ENCODE data around the gene KRT72. TPM values are rescaled to one million over a fixed set of nuclear protein-coding genes. Genes with fewer than 3 reads are reported as not detected.
A peak's percentile ranks its signal among the peaks of the same experiment; 100 is the strongest.
"Not testable (repeated sequence)": the region's sequence is repeated elsewhere in the genome, so short reads cannot be mapped to it uniquely, and the experiment has no call there.

The KRT72 gene
- polyA plus RNA-seq, 4 donors, result 3.2 to 24.6 (median 9.8) TPM; not detected in 1

GRCh38 chr12:52598966-52599365 lies 2.3 kb downstream of the KRT72 start:
- Histone ChIP-seq H3K27me3 (ENCODE audit: control insufficient read depth in 3 of 3, insufficient read depth in 3 of 3, low read length in 3 of 3) (peaks cover 3 to 58% (median 20%) of the 10 kb centered on the region in 3 donors), H3K27ac (ENCODE audit: low read depth in 1 of 3, low read length in 2 of 3) (no peak overlapping the region), H3K4me1 (ENCODE audit: control insufficient read depth in 3 of 3, insufficient read depth in 2 of 3, low read depth in 1 of 3, low read length in 2 of 3) (no peaks in the 10 kb centered on the region), H3K9me3 (ENCODE audit: control insufficient read depth in 2 of 2, insufficient read depth in 1 of 2, low read depth in 1 of 2, low read length in 1 of 2) (peaks cover 0 to 2% of the 10 kb centered on the region in 2 donors), H3K36me3 (ENCODE audit: control insufficient read depth in 3 of 3, insufficient read depth in 2 of 3, low read depth in 1 of 3, low read length in 3 of 3) (no peaks in the 10 kb centered on the region), H3K4me3 (ENCODE audit: low read depth in 1 of 3, low read length in 3 of 3) (no peak overlapping the region)
- FAIRE-seq (no peak), DNase-seq (no peak)
- WGBS, 3 donors, result 79 to 91% (median 91%) methylated on average over 5 of the region's 5 CpGs

GRCh38 chr12:52594237-52594636 lies 7.0 kb downstream of the KRT72 start:
- FAIRE-seq; H3K27ac ChIP-seq (ENCODE audit: low read depth in 1 of 3, low read length in 2 of 3); H3K36me3 ChIP-seq (ENCODE audit: control insufficient read depth in 3 of 3, insufficient read depth in 2 of 3, low read depth in 1 of 3, low read length in 3 of 3); H3K4me3 ChIP-seq (ENCODE audit: low read depth in 1 of 3, low read length in 3 of 3); DNase-seq; H3K9me3 ChIP-seq (ENCODE audit: control insufficient read depth in 2 of 2, insufficient read depth in 1 of 2, low read depth in 1 of 2, low read length in 1 of 2); H3K4me1 ChIP-seq (ENCODE audit: control insufficient read depth in 3 of 3, insufficient read depth in 2 of 3, low read depth in 1 of 3, low read length in 2 of 3): not testable (repeated sequence)
- 91 to 96% (median 91%) methylated on average over 4 of the region's 4 CpGs for WGBS, 3 donors
- H3K27me3 ChIP-seq (ENCODE audit: control insufficient read depth in 3 of 3, insufficient read depth in 3 of 3, low read length in 3 of 3), result peaks cover 0 to 19% (median 5%) of the 10 kb centered on the region in 3 donors

- no peaks in the 10 kb centered on the region for H3K36me3 ChIP-seq (ENCODE audit: control insufficient read depth in 3 of 3, insufficient read depth in 2 of 3, low read depth in 1 of 3, low read length in 3 of 3)
- no peaks in the 10 kb centered on the region for H3K9me3 ChIP-seq (ENCODE audit: control insufficient read depth in 2 of 2, insufficient read depth in 1 of 2, low read depth in 1 of 2, low read length in 1 of 2)
- whole genome bisulfite sequencing, 3 donors, result 83 to 90% (median 90%) methylated on average over 11 of the region's 11 CpGs
- no peaks in the 10 kb centered on the region for H3K4me1 ChIP-seq (ENCODE audit: control insufficient read depth in 3 of 3, insufficient read depth in 2 of 3, low read depth in 1 of 3, low read length in 2 of 3)
- peaks cover 0 to 12% (median 2%) of the 10 kb centered on the region in 3 donors for H3K27me3 ChIP-seq (ENCODE audit: control insufficient read depth in 3 of 3, insufficient read depth in 3 of 3, low read length in 3 of 3)
- DNase-seq (no peak), FAIRE-seq (no peak)
- H3K4me3 ChIP-seq (ENCODE audit: low read depth in 1 of 3, low read length in 3 of 3), result no peak overlapping the region
- no peak overlapping the region for H3K27ac ChIP-seq (ENCODE audit: low read depth in 1 of 3, low read length in 2 of 3)
These were observed 9.7 kb downstream of the KRT72 start for GRCh38 chr12:52591521-52591920.

GRCh38 chr12:52590021-52590420 lies 11.2 kb downstream of the KRT72 start:
- 80 to 89% (median 87%) methylated on average over 6 of the region's 6 CpGs for WGBS, 3 donors
- DNase-seq, result no peak
- Histone ChIP-seq H3K27me3 (ENCODE audit: control insufficient read depth in 3 of 3, insufficient read depth in 3 of 3, low read length in 3 of 3) (peaks cover 0 to 12% (median 2%) of the 10 kb centered on the region in 3 donors), H3K4me1 (ENCODE audit: control insufficient read depth in 3 of 3, insufficient read depth in 2 of 3, low read depth in 1 of 3, low read length in 2 of 3) (no peaks in the 10 kb centered on the region), H3K36me3 (ENCODE audit: control insufficient read depth in 3 of 3, insufficient read depth in 2 of 3, low read depth in 1 of 3, low read length in 3 of 3) (no peaks in the 10 kb centered on the region), H3K27ac (ENCODE audit: low read depth in 1 of 3, low read length in 2 of 3) (no peak overlapping the region), H3K4me3 (ENCODE audit: low read depth in 1 of 3, low read length in 3 of 3) (no peak overlapping the region), H3K9me3 (ENCODE audit: control insufficient read depth in 2 of 2, insufficient read depth in 1 of 2, low read depth in 1 of 2, low read length in 1 of 2) (no peaks in the 10 kb centered on the region)
- no peak for FAIRE-seq

GRCh38 chr12:52587563-52587962 lies 13.7 kb downstream of the KRT72 start:
- no peak overlapping the region for H3K4me3 ChIP-seq (ENCODE audit: low read depth in 1 of 3, low read length in 3 of 3)
- DNase-seq (no peak), FAIRE-seq (no peak)
- H3K27me3 ChIP-seq (ENCODE audit: control insufficient read depth in 3 of 3, insufficient read depth in 3 of 3, low read length in 3 of 3), result peaks cover 0 to 7% (median 2%) of the 10 kb centered on the region in 3 donors
- 82 to 91% (median 88%) methylated on average over 17 of the region's 17 CpGs for WGBS, 3 donors
- H3K4me1 ChIP-seq (ENCODE audit: control insufficient read depth in 3 of 3, insufficient read depth in 2 of 3, low read depth in 1 of 3, low read length in 2 of 3), result no peaks in the 10 kb centered on the region
- H3K36me3 ChIP-seq (ENCODE audit: control insufficient read depth in 3 of 3, insufficient read depth in 2 of 3, low read depth in 1 of 3, low read length in 3 of 3), result no peaks in the 10 kb centered on the region
- no peaks in the 10 kb centered on the region for H3K9me3 ChIP-seq (ENCODE audit: control insufficient read depth in 2 of 2, insufficient read depth in 1 of 2, low read depth in 1 of 2, low read length in 1 of 2)
- H3K27ac ChIP-seq (ENCODE audit: low read depth in 1 of 3, low read length in 2 of 3), result no peak overlapping the region

GRCh38 chr12:52585946-52586345 lies 15.3 kb downstream of the KRT72 start:
- DNase-seq (no peak), FAIRE-seq (no peak)
- WGBS, 3 donors, result 55 to 71% (median 64%) methylated on average over 9 of the region's 9 CpGs
- H3K27me3 ChIP-seq (ENCODE audit: control insufficient read depth in 3 of 3, insufficient read depth in 3 of 3, low read length in 3 of 3), result peaks cover 0 to 7% (median 2%) of the 10 kb centered on the region in 3 donors
- H3K4me1 ChIP-seq (ENCODE audit: control insufficient read depth in 3 of 3, insufficient read depth in 2 of 3, low read depth in 1 of 3, low read length in 2 of 3), result no peaks in the 10 kb centered on the region
- no peak overlapping the region for H3K27ac ChIP-seq (ENCODE audit: low read depth in 1 of 3, low read length in 2 of 3)
- no peaks in the 10 kb centered on the region for H3K9me3 ChIP-seq (ENCODE audit: control insufficient read depth in 2 of 2, insufficient read depth in 1 of 2, low read depth in 1 of 2, low read length in 1 of 2)
- H3K36me3 ChIP-seq (ENCODE audit: control insufficient read depth in 3 of 3, insufficient read depth in 2 of 3, low read depth in 1 of 3, low read length in 3 of 3), result no peaks in the 10 kb centered on the region
- no peak overlapping the region for H3K4me3 ChIP-seq (ENCODE audit: low read depth in 1 of 3, low read length in 3 of 3)

GRCh38 chr12:52585066-52585465 lies 16.2 kb downstream of the KRT72 start:
- H3K4me3 ChIP-seq (ENCODE audit: low read depth in 1 of 3, low read length in 3 of 3), result no peak overlapping the region
- WGBS, 3 donors, result 82 to 86% (median 84%) methylated on average over 3 of the region's 3 CpGs
- FAIRE-seq, result no peak

GRCh38 chr12:52584156-52584682 lies 17.0 kb downstream of the KRT72 start:
- Histone ChIP-seq H3K27me3 (ENCODE audit: control insufficient read depth in 3 of 3, insufficient read depth in 3 of 3, low read length in 3 of 3) (peaks cover 0 to 7% (median 2%) of the 10 kb centered on the region in 3 donors), H3K4me1 (ENCODE audit: control insufficient read depth in 3 of 3, insufficient read depth in 2 of 3, low read depth in 1 of 3, low read length in 2 of 3) (no peaks in the 10 kb centered on the region), H3K9me3 (ENCODE audit: control insufficient read depth in 2 of 2, insufficient read depth in 1 of 2, low read depth in 1 of 2, low read length in 1 of 2) (no peaks in the 10 kb centered on the region), H3K36me3 (ENCODE audit: control insufficient read depth in 3 of 3, insufficient read depth in 2 of 3, low read depth in 1 of 3, low read length in 3 of 3) (no peaks in the 10 kb centered on the region), H3K4me3 (ENCODE audit: low read depth in 1 of 3, low read length in 3 of 3) (no peak overlapping the region), H3K27ac (ENCODE audit: low read depth in 1 of 3, low read length in 2 of 3) (no peak overlapping the region)
- 84 to 92% (median 88%) methylated on average over 9 of the region's 9 CpGs for WGBS, 3 donors
- FAIRE-seq (no peak), DNase-seq (no peak)

More at GRCh38 chr12:52585066-52585465, 16.2 kb downstream of the KRT72 start:
- Histone ChIP-seq H3K4me1 (ENCODE audit: control insufficient read depth in 3 of 3, insufficient read depth in 2 of 3, low read depth in 1 of 3, low read length in 2 of 3) (no peaks in the 10 kb centered on the region), H3K27ac (ENCODE audit: low read depth in 1 of 3, low read length in 2 of 3) (no peak overlapping the region), H3K27me3 (ENCODE audit: control insufficient read depth in 3 of 3, insufficient read depth in 3 of 3, low read length in 3 of 3) (peaks cover 0 to 7% (median 2%) of the 10 kb centered on the region in 3 donors), H3K36me3 (ENCODE audit: control insufficient read depth in 3 of 3, insufficient read depth in 2 of 3, low read depth in 1 of 3, low read length in 3 of 3) (no peaks in the 10 kb centered on the region), H3K9me3 (ENCODE audit: control insufficient read depth in 2 of 2, insufficient read depth in 1 of 2, low read depth in 1 of 2, low read length in 1 of 2) (no peaks in the 10 kb centered on the region)
- DNase-seq, result no peak

- no peak for FAIRE-seq
- no peak overlapping the region for H3K27ac ChIP-seq (ENCODE audit: low read depth in 1 of 3, low read length in 2 of 3)
- H3K9me3 ChIP-seq (ENCODE audit: control insufficient read depth in 2 of 2, insufficient read depth in 1 of 2, low read depth in 1 of 2, low read length in 1 of 2), result no peaks in the 10 kb centered on the region
- no peaks in the 10 kb centered on the region for H3K4me1 ChIP-seq (ENCODE audit: control insufficient read depth in 3 of 3, insufficient read depth in 2 of 3, low read depth in 1 of 3, low read length in 2 of 3)
- peaks cover 0 to 4% (median 2%) of the 10 kb centered on the region in 3 donors for H3K27me3 ChIP-seq (ENCODE audit: control insufficient read depth in 3 of 3, insufficient read depth in 3 of 3, low read length in 3 of 3)
- DNase-seq, result peak; percentile 78 to 83
- no peak overlapping the region for H3K4me3 ChIP-seq (ENCODE audit: low read depth in 1 of 3, low read length in 3 of 3)
- WGBS, 3 donors, result 4 to 13% (median 6%) methylated on average over 7 of the region's 7 CpGs
- no peaks in the 10 kb centered on the region for H3K36me3 ChIP-seq (ENCODE audit: control insufficient read depth in 3 of 3, insufficient read depth in 2 of 3, low read depth in 1 of 3, low read length in 3 of 3)
These were observed 18.2 kb downstream of the KRT72 start for GRCh38 chr12:52582971-52583456.

All from small intestine (tissue), 7 donors.